ENCODE measurements around the gene TTLL11. TPM values are rescaled to one million over a fixed set of nuclear protein-coding genes. Genes with fewer than 3 reads are reported as not detected.

Gene TTLL11
- polyA plus RNA-seq, 1 of the 3 experiments (the other 2 are of a cell fraction): 6.8 TPM

DNA sequence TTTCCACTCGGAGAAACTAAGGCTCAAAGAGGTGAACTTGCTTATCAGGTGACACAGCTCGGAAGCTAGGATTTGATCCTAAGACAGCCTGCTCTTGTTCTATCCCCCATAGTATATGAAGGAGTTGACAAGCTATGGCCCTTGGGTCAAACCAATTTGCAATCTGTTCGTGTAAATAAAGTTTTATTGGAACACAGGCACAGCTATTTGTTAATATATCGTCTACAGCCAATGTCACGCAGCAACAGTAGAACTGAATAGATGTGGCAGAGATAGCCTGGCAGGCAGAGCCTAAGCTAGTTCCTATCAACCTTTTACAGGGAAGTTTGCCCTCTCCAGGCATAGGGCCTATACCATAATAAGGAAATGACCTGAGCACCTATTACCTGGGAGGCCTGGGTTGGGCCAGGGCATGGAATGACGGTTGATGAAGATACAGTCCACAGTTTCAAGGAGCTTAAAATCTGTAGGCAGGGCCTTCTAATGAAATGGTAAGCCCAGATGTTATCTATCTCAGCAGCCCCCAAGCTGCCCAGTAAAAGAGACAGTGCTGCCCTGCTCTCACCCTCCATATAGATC lies 179.0 kb downstream of the TTLL11 start:
- 86% methylated on average over 6 of the region's 6 CpGs for WGBS (ENCODE audit: low lambda C conversion rate)
- no peak for DNase-seq
- Histone ChIP-seq H3K4me2 (no peak overlapping the region), H3K9ac (no peak overlapping the region), H3K79me2 (ENCODE audit: insufficient read depth) (peaks cover 14% of the 10 kb centered on the region; the same call in 1 of the 2 replicates), H3K27ac (ENCODE audit: low read depth in 2 of 2, low read length in 1 of 2) (no peak overlapping the region), H3K4me3 (ENCODE audit: low read depth in 2 of 2, low read length in 1 of 2) (no peak overlapping the region), H3K36me3 (replicated peaks in 1 of 2; ENCODE audit: control insufficient read depth in 1 of 2, insufficient read depth in 2 of 2, low read length in 1 of 2) (no peaks in the 10 kb centered on the region), H4K20me1 (ENCODE audit: insufficient read depth) (no peaks in the 10 kb centered on the region), H3K9me2 (no peaks in the 10 kb centered on the region), H2AFZ (ENCODE audit: low read depth) (no peak overlapping the region), H3K27me3 (ENCODE audit: insufficient read depth) (no peaks in the 10 kb centered on the region), H3F3A (replicated peaks; ENCODE audit: insufficient read depth) (peaks cover 16% of the 10 kb centered on the region), H3K4me1 (ENCODE audit: control insufficient read depth in 1 of 2, insufficient read depth in 2 of 2, low read depth in 1 of 2, low read length in 1 of 2) (peaks cover 0 to 12% of the 10 kb centered on the region in 2 experiments; a peak in 1 of 4 replicates), H3K9me3 (no peaks in the 10 kb centered on the region)
- ChIA-PET CTCF (interaction anchor here (1.0 to 1.4 kb wide), 3 partner anchors 16 to 185 kb away, joined by 3 to 4 read pairs (median 4); no protein-coding TSS in a partner anchor), POLR2A (no interaction called here)
- TF ChIP-seq, protein P1, sequence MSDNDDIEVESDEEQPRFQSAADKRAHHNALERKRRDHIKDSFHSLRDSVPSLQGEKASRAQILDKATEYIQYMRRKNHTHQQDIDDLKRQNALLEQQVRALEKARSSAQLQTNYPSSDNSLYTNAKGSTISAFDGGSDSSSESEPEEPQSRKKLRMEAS (IDR thresholded peaks at IDR 0.05; ENCODE audit: low read depth): no peak
- TF ChIP-seq FOSL2 (IDR thresholded peaks at IDR 0.05; ENCODE audit: borderline replicate concordance, low read depth) (no peak), RXRA (IDR thresholded peaks at IDR 0.05; ENCODE audit: borderline replicate concordance, low read depth) (no peak), REST (IDR thresholded peaks at IDR 0.05; ENCODE audit: low read depth, low read length) (no peak), USF1 (IDR thresholded peaks at IDR 0.05; ENCODE audit: borderline replicate concordance, low read depth) (no peak), GATA2 (CRISPR knock-in tag; IDR thresholded peaks at IDR 0.05) (no peak), YY1 (IDR thresholded peaks at IDR 0.05; ENCODE audit: low read depth) (no peak)
- TF ChIP-seq, protein P2, sequence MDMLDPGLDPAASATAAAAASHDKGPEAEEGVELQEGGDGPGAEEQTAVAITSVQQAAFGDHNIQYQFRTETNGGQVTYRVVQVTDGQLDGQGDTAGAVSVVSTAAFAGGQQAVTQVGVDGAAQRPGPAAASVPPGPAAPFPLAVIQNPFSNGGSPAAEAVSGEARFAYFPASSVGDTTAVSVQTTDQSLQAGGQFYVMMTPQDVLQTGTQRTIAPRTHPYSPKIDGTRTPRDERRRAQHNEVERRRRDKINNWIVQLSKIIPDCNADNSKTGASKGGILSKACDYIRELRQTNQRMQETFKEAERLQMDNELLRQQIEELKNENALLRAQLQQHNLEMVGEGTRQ (IDR thresholded peaks at IDR 0.05; ENCODE audit: borderline replicate concordance, low read depth, low read length): no peak
- TF ChIP-seq, protein P3, sequence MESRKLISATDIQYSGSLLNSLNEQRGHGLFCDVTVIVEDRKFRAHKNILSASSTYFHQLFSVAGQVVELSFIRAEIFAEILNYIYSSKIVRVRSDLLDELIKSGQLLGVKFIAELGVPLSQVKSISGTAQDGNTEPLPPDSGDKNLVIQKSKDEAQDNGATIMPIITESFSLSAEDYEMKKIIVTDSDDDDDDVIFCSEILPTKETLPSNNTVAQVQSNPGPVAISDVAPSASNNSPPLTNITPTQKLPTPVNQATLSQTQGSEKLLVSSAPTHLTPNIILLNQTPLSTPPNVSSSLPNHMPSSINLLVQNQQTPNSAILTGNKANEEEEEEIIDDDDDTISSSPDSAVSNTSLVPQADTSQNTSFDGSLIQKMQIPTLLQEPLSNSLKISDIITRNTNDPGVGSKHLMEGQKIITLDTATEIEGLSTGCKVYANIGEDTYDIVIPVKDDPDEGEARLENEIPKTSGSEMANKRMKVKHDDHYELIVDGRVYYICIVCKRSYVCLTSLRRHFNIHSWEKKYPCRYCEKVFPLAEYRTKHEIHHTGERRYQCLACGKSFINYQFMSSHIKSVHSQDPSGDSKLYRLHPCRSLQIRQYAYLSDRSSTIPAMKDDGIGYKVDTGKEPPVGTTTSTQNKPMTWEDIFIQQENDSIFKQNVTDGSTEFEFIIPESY (IDR thresholded peaks at IDR 0.05; ENCODE audit: borderline replicate concordance, low read depth): no peak

All from SK-N-SH (cell line).